Transverse colon (tissue), 3 donors: ENCODE measurements around the gene FLYWCH1.

ENCODE experiments used
- CTCF ChIP-seq, 5 experiments: fragments of 200-600 bp in 3 of 5; fragments of 450-650 bp in 2 of 5; sonication (generic) in 3 of 5; IDR thresholded peaks; 1 replicate in 2 of 5; 2 replicates in 3 of 5; pipeline ENCODE4 v1.5.1; 2016 to 2017; ENCODE audit warnings: antibody characterized with exemption in 5 of 5, inconsistent platforms in 3 of 5, mild to moderate bottlenecking in 2 of 5, moderate library complexity in 1 of 5
- POLR2A ChIP-seq: fragments of 450-650 bp; IDR thresholded peaks from one replicate; pipeline ENCODE4 v1.6.1; 2016; ENCODE audit warnings: antibody characterized with exemption, mild to moderate bottlenecking, moderate library complexity

- TF ChIP-seq CTCF (IDR thresholded peaks at IDR 0.05) = no peak
- no peak for TF ChIP-seq POLR2A
Measured at GRCh38 chr16:2977440-2977839, 65.7 kb downstream of the FLYWCH1 start.
